SK-N-SH (cell line): ENCODE measurements around the gene EPB41L4B. TPM values are rescaled to one million over a fixed set of nuclear protein-coding genes. Genes with fewer than 3 reads are reported as not detected.

Experiments
- CTCF ChIA-PET: fragments of 300-600, 350-600 bp; formaldehyde crosslinking; extraction: SDS; loops from one replicate; lab custom pipeline; 2021; lab: Yijun Ruan, JAX
- POLR2A ChIA-PET: fragments of 350-600 bp; sonication (Branson Sonifier 250); formaldehyde crosslinking; extraction: SDS; loops from one replicate; lab custom pipeline; 2020; ENCODE audit warnings: antibody characterized with exemption, inconsistent platforms; lab: Yijun Ruan, JAX
- DNase-seq: peaks from one replicate; pipeline ENCODE4 v3.0.0; 2012
- H2AFZ ChIP-seq: fragments of 200-600 bp; sonication (generic); 2 replicates; pipeline ENCODE4 v1.8.1; 2016; ENCODE audit warnings: antibody characterized with exemption, mild to moderate bottlenecking, low read depth
- H3F3A ChIP-seq: fragments of 200-600 bp; sonication (generic); replicated peaks from 2 replicates; pipeline ENCODE3; 2016; ENCODE audit warnings: antibody characterized with exemption, mild to moderate bottlenecking; ENCODE audit not compliant: insufficient read depth
- H3K27ac ChIP-seq, 2 experiments: fragments of 200-500 bp in 1 of 2; fragments of 200-600 bp in 1 of 2; sonication (Bioruptor generic) in 1 of 2; sonication (generic), shearing (Covaris generic) in 1 of 2; 2 replicates each; pipeline versions ENCODE4 v1.5.1 to v1.6.1; 2014 to 2016; ENCODE audit warnings: low read depth in 2 of 2, inconsistent platforms in 1 of 2, low read length in 1 of 2, mild to moderate bottlenecking in 1 of 2, mixed read lengths in 1 of 2
- H3K27me3 ChIP-seq: fragments of 200-600 bp; sonication (generic), shearing (Covaris generic); 2 replicates; pipeline ENCODE4 v1.6.1; 2016; ENCODE audit warnings: mixed run types; ENCODE audit not compliant: insufficient read depth
- H3K36me3 ChIP-seq, 2 experiments: fragments of 200-500 bp in 1 of 2; fragments of 200-600 bp in 1 of 2; sonication (Bioruptor generic) in 1 of 2; sonication (generic) in 1 of 2; replicated peaks in 1 of 2; 2 replicates each; pipeline versions ENCODE3 to v1.5.1; 2014 to 2016; ENCODE audit warnings: low read length in 1 of 2, mild to moderate bottlenecking in 1 of 2; ENCODE audit not compliant: insufficient read depth in 2 of 2, control insufficient read depth in 1 of 2
- H3K4me1 ChIP-seq, 2 experiments: fragments of 200-500 bp in 1 of 2; fragments of 200-600 bp in 1 of 2; sonication (Bioruptor generic) in 1 of 2; sonication (generic), shearing (Covaris generic) in 1 of 2; 2 replicates each; pipeline versions ENCODE4 v1.5.1 to v1.6.1; 2014 to 2016; ENCODE audit warnings: low read depth in 1 of 2, low read length in 1 of 2, mixed run types in 1 of 2; ENCODE audit not compliant: insufficient read depth in 2 of 2, control insufficient read depth in 1 of 2
- H3K4me2 ChIP-seq: fragments of 200-600 bp; sonication (generic), shearing (Covaris generic); 2 replicates; pipeline ENCODE4 v1.6.1; 2017; ENCODE audit warnings: mixed run types
- H3K4me3 ChIP-seq, 2 experiments: fragments of 200-500 bp in 1 of 2; fragments of 200-600 bp in 1 of 2; sonication (Bioruptor generic) in 1 of 2; sonication (generic), shearing (Covaris generic) in 1 of 2; 2 replicates each; pipeline versions ENCODE4 v1.5.1 to v1.8.1; 2014 to 2016; ENCODE audit warnings: low read depth in 2 of 2, inconsistent platforms in 1 of 2, low read length in 1 of 2, mild to moderate bottlenecking in 1 of 2, mixed read lengths in 1 of 2, moderate library complexity in 1 of 2
- H3K79me2 ChIP-seq: fragments of 200-600 bp; sonication (generic); 2 replicates; pipeline ENCODE4 v1.8.1; 2017; ENCODE audit warnings: mild to moderate bottlenecking; ENCODE audit not compliant: insufficient read depth
- H3K9ac ChIP-seq: fragments of 200-600 bp; sonication (generic); 2 replicates; pipeline ENCODE4 v1.6.1; 2017; ENCODE audit warnings: mixed run types
- H3K9me2 ChIP-seq: fragments of 200-600 bp; sonication (generic); 2 replicates; pipeline ENCODE4 v1.6.1; 2017; ENCODE audit warnings: mixed run types
- H3K9me3 ChIP-seq: fragments of 200-600 bp; sonication (generic); 2 replicates; pipeline ENCODE4 v1.6.1; 2017; ENCODE audit warnings: mixed run types, mild to moderate bottlenecking, moderate library complexity
- H4K20me1 ChIP-seq: fragments of 200-600 bp; sonication (generic); 2 replicates; pipeline ENCODE4 v1.6.1; 2017; ENCODE audit warnings: mild to moderate bottlenecking, mixed run types; ENCODE audit not compliant: insufficient read depth
- CHD2 ChIP-seq: fragments of 150-350 bp; IDR thresholded peaks from 2 replicates; pipeline ENCODE4 v1.6.1; 2018; ENCODE audit warnings: low read length; ENCODE audit not compliant: partially characterized antibody
- CTCF ChIP-seq: fragments of 200-600 bp; sonication (generic); IDR thresholded peaks from 2 replicates; pipeline ENCODE4 v1.6.1; 2017; ENCODE audit warnings: antibody characterized with exemption, mild to moderate bottlenecking, moderate library complexity
- EP300 ChIP-seq, 2 experiments: IDR thresholded peaks; 2 replicates each; pipeline versions ENCODE4 v1.4.0 to v1.6.1; 2012; ENCODE audit warnings: borderline replicate concordance in 1 of 2, low read depth in 1 of 2, low read length in 1 of 2
- EZH2phosphoT487 ChIP-seq: fragments of 200-600 bp; sonication (generic); IDR thresholded peaks from 2 replicates; pipeline ENCODE4 v1.6.1; 2017; ENCODE audit warnings: low read depth, mixed run types, mild to moderate bottlenecking, antibody characterized with exemption, moderate library complexity, borderline replicate concordance
- FOSL2 ChIP-seq: IDR thresholded peaks from 2 replicates; pipeline ENCODE4 v1.4.0; 2012; ENCODE audit warnings: low read depth, mild to moderate bottlenecking, moderate library complexity, borderline replicate concordance
- FOXM1 ChIP-seq: IDR thresholded peaks from 2 replicates; pipeline ENCODE4 v1.4.0; 2012; ENCODE audit warnings: low read depth, mild to moderate bottlenecking
- MAX ChIP-seq: IDR thresholded peaks from 2 replicates; pipeline ENCODE4 v1.4.0; 2012; ENCODE audit warnings: low read depth
- MEF2A ChIP-seq: IDR thresholded peaks from 2 replicates; pipeline ENCODE4 v1.4.0; 2012; ENCODE audit warnings: low read depth, borderline replicate concordance
- MXI1 ChIP-seq: IDR thresholded peaks from 2 replicates; pipeline ENCODE4 v1.6.1; 2012; ENCODE audit warnings: mild to moderate bottlenecking, low read depth, low read length, improper control_type of control experiment
- RCOR1 ChIP-seq: fragments of 150-350 bp; IDR thresholded peaks from 2 replicates; pipeline ENCODE4 v1.6.1; 2017; ENCODE audit warnings: antibody characterized with exemption, low read length
- RFX5 ChIP-seq: IDR thresholded peaks from 2 replicates; pipeline ENCODE4 v1.6.1; 2012; ENCODE audit warnings: mild to moderate bottlenecking, improper control_type of control experiment, low read length
- RXRA ChIP-seq: IDR thresholded peaks from 2 replicates; pipeline ENCODE4 v1.4.0; 2012; ENCODE audit warnings: low read depth, mild to moderate bottlenecking, borderline replicate concordance
- TEAD4 ChIP-seq: IDR thresholded peaks from 2 replicates; pipeline ENCODE4 v1.4.0; 2012; ENCODE audit warnings: mild to moderate bottlenecking, borderline replicate concordance; ENCODE audit not compliant: insufficient read depth
- USF1 ChIP-seq: IDR thresholded peaks from 2 replicates; pipeline ENCODE4 v1.4.0; 2012; ENCODE audit warnings: low read depth, borderline replicate concordance
- USF2 ChIP-seq: fragments of 150-350 bp; IDR thresholded peaks from 2 replicates; pipeline ENCODE4 v1.6.1; 2017; ENCODE audit warnings: antibody characterized with exemption, low read length, low read depth, borderline replicate concordance
- YY1 ChIP-seq: IDR thresholded peaks from 2 replicates; pipeline ENCODE4 v1.4.0; 2012; ENCODE audit warnings: low read depth, mild to moderate bottlenecking
- ZBTB33 ChIP-seq: IDR thresholded peaks from 2 replicates; pipeline ENCODE4 v1.4.0; 2012; ENCODE audit warnings: low read depth, borderline replicate concordance
- WGBS: methylation state at CpG from one replicate; pipeline ENCODE4 v1.1.6; 2017; ENCODE audit warnings: low lambda C conversion rate; 5-methylcytosine and 5-hydroxymethylcytosine counted together
- polyA plus RNA-seq, 3 experiments: library from polyadenylated mRNA; depleted of rRNA; stranded (reverse); fragments of >200 nt; gene quantifications; 2 replicates each; pipeline ENCODE4 v1.2.3, GENCODE V29; 2012

Gene EPB41L4B
- polyA plus RNA-seq, 1 of the 3 experiments (the other 2 are of a cell fraction): 0.59 TPM

- 0 out of 2 replicates have a peak, but pooled peaks cover 5% of the 10 kb centered on the region for H3K27me3 ChIP-seq
- 42% methylated on average over 1 of the region's 1 CpG for WGBS
- H3K79me2 ChIP-seq: no peaks in the 10 kb centered on the region
- no peaks in the 10 kb centered on the region for H3F3A ChIP-seq
- TF ChIP-seq USF2 (no peak), TEAD4 (no peak), RXRA (no peak), FOXM1 (no peak), MAX (no peak), CTCF (no peak), EP300 (IDR thresholded peaks at IDR 0.05; ENCODE audit: borderline replicate concordance in 1 of 2, low read depth in 1 of 2, low read length in 1 of 2) (no peak), MXI1 (no peak), RCOR1 (no peak), CHD2 (no peak), ZBTB33 (no peak), FOSL2 (no peak), YY1 (no peak), RFX5 (no peak), MEF2A (no peak), EZH2phosphoT487 (no peak), USF1 (no peak)
- TF ChIP-seq, all 33 proteins: peak for 0
- Histone ChIP-seq H2AFZ (no peak overlapping the region), H4K20me1 (no peaks in the 10 kb centered on the region), H3K9me2 (no peaks in the 10 kb centered on the region), H3K27ac (no peak overlapping the region), H3K4me2 (no peak overlapping the region), H3K4me3 (no peak overlapping the region), H3K36me3 (no peaks in the 10 kb centered on the region), H3K4me1 (no peaks in the 10 kb centered on the region), H3K9ac (no peak overlapping the region), H3K9me3 (no peaks in the 10 kb centered on the region)
- POLR2A ChIA-PET: no interaction called here
- CTCF ChIA-PET: interaction anchor here (1.2 to 3.1 kb wide), 2 partner anchors 10 to 239 kb away, joined by 3 to 19 read pairs; no protein-coding TSS in a partner anchor
- no peak for DNase-seq
Measured at GRCh38 chr9:109172935-109173334, 147.9 kb downstream of the EPB41L4B start.
